Suprapubic skin (tissue), 4 donors: ENCODE results near the gene TARBP1.

Source experiments
- CTCF ChIP-seq, 2 donors: fragments of 200-600 bp in 1 of 2; fragments of 450-650 bp in 1 of 2; sonication (generic) in 1 of 2; IDR thresholded peaks; one replicate each; pipeline ENCODE4 v1.5.1; 2016 to 2019; ENCODE audit warnings: antibody characterized with exemption in 2 of 2, mild to moderate bottlenecking in 1 of 2, moderate library complexity in 1 of 2
- POLR2A ChIP-seq, 2 donors: fragments of 450-650 bp; IDR thresholded peaks; one replicate each; pipeline ENCODE4 v1.6.1; 2017; ENCODE audit warnings: antibody characterized with exemption in 2 of 2, mild to moderate bottlenecking in 2 of 2, moderate library complexity in 2 of 2
- POLR2AphosphoS5 ChIP-seq, 3 donors: sonication (generic); formaldehyde crosslinking; IDR thresholded peaks; one replicate each; pipeline ENCODE4 v1.6.1; 2017; ENCODE audit warnings: antibody characterized with exemption in 3 of 3

- no peak for TF ChIP-seq POLR2A (IDR thresholded peaks at IDR 0.05)
- TF ChIP-seq CTCF (IDR thresholded peaks at IDR 0.05): no peak
- TF ChIP-seq POLR2AphosphoS5 (IDR thresholded peaks at IDR 0.05): no peak
Observed at GRCh38 chr1:234434706-234435105, 44.3 kb downstream of the TARBP1 start.
